GM18951 (cell line): ENCODE results near the gene DGCR6L.
"Not testable (repeated sequence)": the region's sequence is repeated elsewhere in the genome, so short reads cannot be mapped to it uniquely, and the experiment has no call there.

Experiments used
- POLR2A ChIP-seq: IDR thresholded peaks from 4 replicates; pipeline ENCODE4 v1.6.1; 2011; ENCODE audit warnings: mild to moderate bottlenecking; ENCODE audit not compliant: insufficient read length, insufficient read depth; ENCODE audit errors: extremely low read depth
- in situ Hi-C: fragments of 300-500 bp; cut with MboI; formaldehyde crosslinking; loops from one replicate; pipeline ENCODE4 v1.12.0; 2022; ENCODE audit warnings: low sequenced_read_pairs, mixed read lengths, inconsistent platforms; ENCODE audit not compliant: unreplicated experiment

Gene DGCR6L

GRCh38 chr22:20272174-20272573 lies 47.7 kb downstream of the DGCR6L start:
- in situ Hi-C loops, result no loop called here

GRCh38 chr22:20271114-20271994 lies 48.5 kb downstream of the DGCR6L start:
- in situ Hi-C loops, result no loop called here
- no peak for TF ChIP-seq POLR2A

More at GRCh38 chr22:20272174-20272573, 47.7 kb downstream of the DGCR6L start:
- no peak for TF ChIP-seq POLR2A

- in situ Hi-C loops, result not testable (repeated sequence)
Measured at GRCh38 chr22:20270190-20271113, 49.4 kb downstream of the DGCR6L start.

GRCh38 chr22:20269673-20270072 lies 50.2 kb downstream of the DGCR6L start:
- in situ Hi-C loops, result not testable (repeated sequence)

- in situ Hi-C loops, result not testable (repeated sequence)
Measured at GRCh38 chr22:20269201-20269600, 50.7 kb downstream of the DGCR6L start.

GRCh38 chr22:20268279-20269012 lies 51.4 kb downstream of the DGCR6L start, which contains the start of gene RTN4R:
RTN4R (minus strand) TSS chr22:20268318; CDS start chr22:20268092, 226 bp downstream.
- no peak for TF ChIP-seq POLR2A
- in situ Hi-C loops, result no loop called here

GRCh38 chr22:20267441-20268278 lies 52.2 kb downstream of the DGCR6L start:
- in situ Hi-C loops, result no loop called here
- no peak for TF ChIP-seq POLR2A

- in situ Hi-C loops, result not testable (repeated sequence)
Measured at GRCh38 chr22:20266667-20267440, 53.0 kb downstream of the DGCR6L start.

GRCh38 chr22:20265772-20266666 lies 53.8 kb downstream of the DGCR6L start:
- in situ Hi-C loops, result not testable (repeated sequence)

- in situ Hi-C loops, result no loop called here
- TF ChIP-seq POLR2A, result no peak
Measured at GRCh38 chr22:20264614-20265452, 55.0 kb downstream of the DGCR6L start.
